H1 (cell line): ENCODE results near the gene GCNT1. TPM values are rescaled to one million over a fixed set of nuclear protein-coding genes. Genes with fewer than 3 reads are reported as not detected.

ENCODE experiments used
- CTCF ChIA-PET: fragments of 300-600 bp; sonication (Branson Sonifier 250); formaldehyde crosslinking; loops from one replicate; lab custom pipeline; 2021; ENCODE audit not compliant: partially characterized antibody; lab: Charles Lee
- POLR2A ChIA-PET: fragments of 300-600 bp; sonication (Branson Sonifier 250); formaldehyde crosslinking; loops from one replicate; lab custom pipeline; 2021; ENCODE audit warnings: inconsistent platforms; ENCODE audit not compliant: partially characterized antibody; lab: Charles Lee
- DNase-seq, 2 experiments: peaks; one replicate each; pipeline versions ENCODE4 v3.0.0 to v3.0.0-alpha.2; 2010 to 2022; ENCODE audit warnings: low spot score in 2 of 2, low read depth in 1 of 2, mixed read lengths in 1 of 2
- FAIRE-seq: peaks from 2 replicates; lab custom pipeline; 2011; peaks lifted over from hg19 to GRCh38; lab: Jason Lieb, UNC
- H2AFZ ChIP-seq: 2 replicates; pipeline ENCODE4 v1.8.1; 2012; ENCODE audit warnings: low read length, inconsistent platforms
- H2AK5ac ChIP-seq: 2 replicates; pipeline ENCODE4 v1.6.1; 2013; ENCODE audit warnings: low read depth, low read length
- H2BK120ac ChIP-seq: replicated peaks from 2 replicates; pipeline ENCODE3; 2013; ENCODE audit warnings: low read depth, low read length, inconsistent platforms
- H2BK12ac ChIP-seq: 2 replicates; pipeline ENCODE4 v1.6.1; 2013; ENCODE audit warnings: low read depth, low read length
- H2BK15ac ChIP-seq: 2 replicates; pipeline ENCODE4 v1.6.1; 2013; ENCODE audit warnings: low read length
- H2BK20ac ChIP-seq: 2 replicates; pipeline ENCODE4 v1.6.1; 2013; ENCODE audit warnings: low read length
- H2BK5ac ChIP-seq: 2 replicates; pipeline ENCODE4 v1.6.1; 2013; ENCODE audit warnings: low read depth, low read length
- H3K14ac ChIP-seq: 2 replicates; pipeline ENCODE4 v1.6.1; 2013; ENCODE audit warnings: inconsistent platforms; ENCODE audit not compliant: insufficient read length
- H3K18ac ChIP-seq: 2 replicates; pipeline ENCODE4 v1.6.1; 2013; ENCODE audit warnings: low read length; ENCODE audit errors: extremely low read depth
- H3K23ac ChIP-seq: 2 replicates; pipeline ENCODE4 v1.6.1; 2013; ENCODE audit warnings: inconsistent platforms; ENCODE audit not compliant: insufficient read length
- H3K23me2 ChIP-seq: 2 replicates; pipeline ENCODE4 v1.6.1; 2013; ENCODE audit warnings: low read depth, low read length
- H3K27ac ChIP-seq: 2 replicates; pipeline ENCODE4 v1.6.1; 2011; ENCODE audit warnings: low read depth, low read length, inconsistent platforms
- H3K27me3 ChIP-seq, 4 experiments: replicated peaks in 1 of 4; 1 replicate in 1 of 4; 2 replicates in 3 of 4; pipeline versions ENCODE4 v1.6.1 to v1.8.1; 2011 to 2013; ENCODE audit warnings: low read length in 3 of 4, mild to moderate bottlenecking in 3 of 4, inconsistent platforms in 2 of 4, mixed read lengths in 2 of 4, moderate library complexity in 1 of 4; ENCODE audit not compliant: control insufficient read depth in 3 of 4, insufficient read depth in 3 of 4; ENCODE audit errors: extremely low read depth in 1 of 4
- H3K36me3 ChIP-seq, 4 experiments: 2 replicates each; pipeline versions ENCODE4 v1.6.1 to v1.8.1; 2011 to 2013; ENCODE audit warnings: mild to moderate bottlenecking in 4 of 4, low read length in 3 of 4, moderate library complexity in 2 of 4, control low read depth in 1 of 4, inconsistent platforms in 1 of 4; ENCODE audit not compliant: insufficient read depth in 4 of 4, control insufficient read depth in 2 of 4
- H3K4ac ChIP-seq: replicated peaks from 2 replicates; pipeline ENCODE3; 2013; ENCODE audit warnings: low read length, low read depth, mixed read lengths, inconsistent platforms; ENCODE audit not compliant: insufficient read length
- H3K4me1 ChIP-seq, 4 experiments: replicated peaks in 1 of 4; 1 replicate in 1 of 4; 2 replicates in 3 of 4; pipeline versions ENCODE4 v1.6.1 to v1.8.1; 2011 to 2013; ENCODE audit warnings: low read length in 3 of 4, inconsistent platforms in 2 of 4, mixed read lengths in 1 of 4; ENCODE audit not compliant: insufficient read depth in 4 of 4, control insufficient read depth in 3 of 4
- H3K4me2 ChIP-seq, 2 experiments: 2 replicates each; pipeline versions ENCODE4 v1.6.1 to v1.8.1; 2011 to 2013; ENCODE audit warnings: low read depth in 2 of 2, low read length in 2 of 2, control low read depth in 1 of 2, inconsistent platforms in 1 of 2, mild to moderate bottlenecking in 1 of 2; ENCODE audit not compliant: insufficient read depth in 1 of 2
- H3K4me3 ChIP-seq, 4 experiments: fragments of 200-600, 300-600 bp in 1 of 4; sonication (generic), shearing (Covaris generic), sonication (Bioruptor Twin) in 1 of 4; 2 replicates each; pipeline versions ENCODE4 v1.5.1 to v1.8.1; 2011 to 2016; ENCODE audit warnings: low read length in 4 of 4, low read depth in 3 of 4, control low read depth in 2 of 4, inconsistent platforms in 2 of 4, mild to moderate bottlenecking in 2 of 4, mixed read lengths in 1 of 4, moderate library complexity in 1 of 4; ENCODE audit not compliant: insufficient read depth in 2 of 4; ENCODE audit errors: extremely low read depth in 1 of 4
- H3K56ac ChIP-seq: replicated peaks from 2 replicates; pipeline ENCODE3; 2013; ENCODE audit warnings: low read depth, mild to moderate bottlenecking, mixed read lengths, low read length, inconsistent platforms; ENCODE audit not compliant: insufficient read length
- H3K79me1 ChIP-seq: 2 replicates; pipeline ENCODE4 v1.6.1; 2013; ENCODE audit warnings: low read depth, low read length, control low read depth
- H3K79me2 ChIP-seq, 2 experiments: 2 replicates each; pipeline versions ENCODE4 v1.6.1 to v1.8.1; 2012 to 2013; ENCODE audit warnings: low read length in 2 of 2, mild to moderate bottlenecking in 2 of 2, inconsistent platforms in 1 of 2; ENCODE audit not compliant: insufficient read depth in 2 of 2, control insufficient read depth in 1 of 2
- H3K9ac ChIP-seq, 4 experiments: replicated peaks in 1 of 4; 1 replicate in 1 of 4; 2 replicates in 3 of 4; pipeline versions ENCODE4 v1.6.1 to v1.8.1; 2011 to 2013; ENCODE audit warnings: low read depth in 3 of 4, low read length in 3 of 4, control low read depth in 2 of 4, mild to moderate bottlenecking in 2 of 4, moderate library complexity in 2 of 4, inconsistent platforms in 1 of 4; ENCODE audit errors: extremely low read depth in 1 of 4
- H3K9me3 ChIP-seq, 2 experiments: 2 replicates each; pipeline versions ENCODE4 v1.6.1 to v1.8.1; 2012 to 2013; ENCODE audit warnings: mild to moderate bottlenecking in 2 of 2, moderate library complexity in 2 of 2, control low read depth in 1 of 2, inconsistent platforms in 1 of 2, low read depth in 1 of 2, low read length in 1 of 2, mixed read lengths in 1 of 2; ENCODE audit not compliant: insufficient read depth in 2 of 2
- H4K20me1 ChIP-seq, 2 experiments: replicated peaks in 1 of 2; 2 replicates each; pipeline versions ENCODE3 to v1.8.1; 2011 to 2013; ENCODE audit warnings: inconsistent platforms in 2 of 2, low read length in 2 of 2, mild to moderate bottlenecking in 1 of 2; ENCODE audit not compliant: insufficient read depth in 2 of 2, control insufficient read depth in 1 of 2
- H4K5ac ChIP-seq: 2 replicates; pipeline ENCODE4 v1.6.1; 2013; ENCODE audit warnings: low read length, low read depth, mixed read lengths, inconsistent platforms; ENCODE audit not compliant: insufficient read length
- H4K8ac ChIP-seq: 2 replicates; pipeline ENCODE4 v1.8.0; 2013; ENCODE audit warnings: mild to moderate bottlenecking, moderate library complexity, low read length, inconsistent platforms; ENCODE audit not compliant: insufficient read depth; ENCODE audit errors: extremely low read depth
- H4K91ac ChIP-seq: replicated peaks from 2 replicates; pipeline ENCODE3; 2013; ENCODE audit warnings: low read length, mixed read lengths, inconsistent platforms; ENCODE audit not compliant: insufficient read length
- CEBPB ChIP-seq: IDR thresholded peaks from 2 replicates; pipeline ENCODE4 v1.6.1; 2012; ENCODE audit warnings: low read depth, low read length
- CTCF ChIP-seq, 3 experiments: IDR thresholded peaks; 1 replicate in 2 of 3; 2 replicates in 1 of 3; pipeline versions ENCODE4 v1.5.1 to v1.6.1; 2011; ENCODE audit warnings: low read length in 3 of 3, mild to moderate bottlenecking in 3 of 3, inconsistent platforms in 2 of 3, low read depth in 1 of 3, moderate library complexity in 1 of 3; ENCODE audit not compliant: insufficient read depth in 1 of 3; ENCODE audit errors: control extremely low read depth in 1 of 3
- GTF2F1 ChIP-seq: IDR thresholded peaks from 2 replicates; pipeline ENCODE4 v1.6.1; 2012; ENCODE audit warnings: low read depth, low read length, improper control_type of control experiment, borderline replicate concordance
- NRF1 ChIP-seq: IDR thresholded peaks from 2 replicates; pipeline ENCODE4 v1.6.1; 2011; ENCODE audit warnings: mild to moderate bottlenecking, low read depth, low read length, improper control_type of control experiment
- TAF1 ChIP-seq: IDR thresholded peaks from 2 replicates; pipeline ENCODE4 v1.6.1; 2011; ENCODE audit warnings: mild to moderate bottlenecking, low read depth, low read length
- whole genome bisulfite sequencing, 2 experiments: shearing (Covaris generic) in 1 of 2; methylation state at CpG; one replicate each; pipeline versions ENCODE4 v1.1.6 to v1.1.7; 2013 to 2015; ENCODE audit warnings: low lambda C conversion rate in 2 of 2, mixed read lengths in 2 of 2, inconsistent platforms in 1 of 2, low coverage in 1 of 2, missing lambda C conversion rate in 1 of 2; ENCODE audit not compliant: insufficient replicate concordance in 2 of 2, insufficient coverage in 1 of 2, insufficient read length in 1 of 2; ENCODE audit errors: extremely low coverage in 1 of 2, missing lambda C conversion rate in 1 of 2; 5-methylcytosine and 5-hydroxymethylcytosine counted together
- polyA plus RNA-seq, 7 experiments: library from polyadenylated mRNA; depleted of rRNA in 3 of 7; stranded (reverse) in 5 of 7; unstranded in 2 of 7; fragments of >200 nt in 5 of 7; fragments of 200-250 nt in 2 of 7; gene quantifications; 1 replicate in 5 of 7; 2 replicates in 1 of 7; 4 replicates in 1 of 7; pipeline versions ENCODE4 v1.2.1 to v1.2.3, GENCODE V29; 2011 to 2013; ENCODE audit warnings: missing spikeins in 2 of 7, mixed read lengths in 2 of 7
- total RNA-seq: library from RNA; stranded (reverse); fragmentation: NEBNext Ultra II Directional; extraction: Animal tissue kit (Norgen Biotek cat#: 25700); gene quantifications from 2 replicates; pipeline ENCODE4 v1.2.1, GENCODE V29; 2021

GCNT1 gene
- total and polyA plus RNA-seq, 2 of the 8 experiments (the other 6 are each of a cell fraction or from before 2014, with no cell fraction given), result 13.0 to 16.5 TPM

GRCh38 chr9:76486151-76486550 is 27.2 kb downstream of the GCNT1 start:
- no peak for DNase-seq
- Histone ChIP-seq H3K9me3 (peaks cover 5 to 7% of the 10 kb centered on the region in 2 experiments; a peak in 1 of 4 replicates), H3K4me2 (no peak overlapping the region), H2BK20ac (no peak overlapping the region), H4K20me1 (no peaks in the 10 kb centered on the region), H3K23me2 (no peaks in the 10 kb centered on the region), H2BK120ac (no peak overlapping the region), H2AFZ (no peak overlapping the region), H3K18ac (no peak overlapping the region), H3K27ac (no peak overlapping the region), H3K4me1 (no peaks in the 10 kb centered on the region), H3K9ac (no peak overlapping the region), H2AK5ac (no peak overlapping the region), H3K36me3 (peaks cover 0 to 2% (median 0%) of the 10 kb centered on the region in 4 experiments; a peak in 1 of 8 replicates), H3K27me3 (no peaks in the 10 kb centered on the region), H4K91ac (no peak overlapping the region), H4K8ac (no peak overlapping the region), H3K4ac (no peak overlapping the region), H2BK15ac (no peak overlapping the region), H3K79me2 (peaks cover 0 to 8% of the 10 kb centered on the region in 2 experiments; a peak in 2 of 4 replicates), H3K4me3 (no peak overlapping the region), H2BK12ac (no peak overlapping the region), H4K5ac (no peak overlapping the region), H3K23ac (no peak overlapping the region), H3K79me1 (no peaks in the 10 kb centered on the region), H3K56ac (no peak overlapping the region), H3K14ac (no peak overlapping the region), H2BK5ac (no peak overlapping the region)
- FAIRE-seq, result no peak
- WGBS, 2 experiments, result 100% methylated on average over 2 of the region's 2 CpGs; no CpG with 5 or more reads in 1 of the 2 experiments
- TF ChIP-seq TAF1 (no peak), CEBPB (no peak), CTCF (IDR thresholded peaks at IDR 0.05; ENCODE audit: control extremely low read depth in 1 of 3, insufficient read depth in 1 of 3, low read depth in 1 of 3, low read length in 3 of 3) (no peak), GTF2F1 (no peak), NRF1 (no peak)
- POLR2A ChIA-PET, result interaction anchor here (0.6 kb wide), 1 partner anchor 273 kb away, joined by 4 read pairs; no protein-coding TSS in a partner anchor
- CTCF ChIA-PET, result interaction anchor here (0.8 to 1.0 kb wide), 2 partner anchors 11 to 93 kb away, joined by 3 read pairs; no protein-coding TSS in a partner anchor
